Small intestine (tissue), 7 donors: ENCODE data around the gene RPRD1A. TPM values are rescaled to one million over a fixed set of nuclear protein-coding genes. Genes with fewer than 3 reads are reported as not detected.
"Not testable (repeated sequence)": the region's sequence is repeated elsewhere in the genome, so short reads cannot be mapped to it uniquely, and the experiment has no call there.

Experiments used
- DNase-seq, 2 donors: peaks; one replicate each; pipeline versions ENCODE4 v3.0.0 to v3.0.0-alpha.2; 2013
- FAIRE-seq: peaks from 2 replicates; lab custom pipeline; 2012; peaks lifted over from hg19 to GRCh38; lab: Jason Lieb, UNC
- H3K27ac ChIP-seq, 3 donors: one replicate each; pipeline ENCODE4 v1.5.1; 2013; ENCODE audit warnings: low read length in 2 of 3, mild to moderate bottlenecking in 2 of 3, control low read depth in 1 of 3, inconsistent platforms in 1 of 3, low read depth in 1 of 3, moderate library complexity in 1 of 3
- H3K27me3 ChIP-seq, 3 donors: one replicate each; pipeline ENCODE4 v1.6.1; 2013; ENCODE audit warnings: low read length in 3 of 3, inconsistent platforms in 1 of 3; ENCODE audit not compliant: control insufficient read depth in 3 of 3, insufficient read depth in 3 of 3
- H3K36me3 ChIP-seq, 3 donors: one replicate each; pipeline ENCODE4 v1.6.1; 2013; ENCODE audit warnings: low read length in 3 of 3, inconsistent platforms in 1 of 3, low read depth in 1 of 3, mild to moderate bottlenecking in 1 of 3, moderate library complexity in 1 of 3; ENCODE audit not compliant: control insufficient read depth in 3 of 3, insufficient read depth in 2 of 3
- H3K4me1 ChIP-seq, 3 donors: one replicate each; pipeline ENCODE4 v1.6.1; 2013; ENCODE audit warnings: low read length in 2 of 3, inconsistent platforms in 1 of 3, low read depth in 1 of 3, mild to moderate bottlenecking in 1 of 3, moderate library complexity in 1 of 3; ENCODE audit not compliant: control insufficient read depth in 3 of 3, insufficient read depth in 2 of 3
- H3K4me3 ChIP-seq, 3 donors: one replicate each; pipeline ENCODE4 v1.5.1; 2013; ENCODE audit warnings: low read length in 3 of 3, control low read depth in 1 of 3, inconsistent platforms in 1 of 3, low read depth in 1 of 3, mild to moderate bottlenecking in 1 of 3, moderate library complexity in 1 of 3
- H3K9me3 ChIP-seq, 2 donors: one replicate each; pipeline ENCODE4 v1.6.1; 2013; ENCODE audit warnings: low read depth in 1 of 2, low read length in 1 of 2; ENCODE audit not compliant: control insufficient read depth in 2 of 2, insufficient read depth in 1 of 2
- WGBS, 3 donors: extraction: QIAGEN DNeasy Blood & Tissue Kit; methylation state at CpG; one replicate each; pipeline ENCODE4 v1.1.7; 2013; 5-methylcytosine and 5-hydroxymethylcytosine counted together
- polyA plus RNA-seq, 4 donors: library from polyadenylated mRNA; stranded (reverse) in 3 of 4; unstranded in 1 of 4; fragments of 200-250 nt in 3 of 4; fragments of 120-200 nt in 1 of 4; gene quantifications; one replicate each; pipeline versions ENCODE4 v1.2.1 to v1.2.3, GENCODE V29; 2013
- donor health status: healthy with polysubstance abuse.
- donor health status: control.
- donor health status: control.
- donor health status: Bipolar disorder and iron deficiency.
- donor health status: healthy.

RPRD1A gene
- polyA plus RNA-seq, 4 donors, result 11.1 to 49.8 (median 19.4) TPM

GRCh38 chr18:35972197-35973000, 95.0 kb downstream of the RPRD1A start, which contains the start of gene RMP24:
TSS of gene RMP24 (plus strand) at chr18:35972679.
- Histone ChIP-seq H3K27me3 (no peaks in the 10 kb centered on the region), H3K36me3 (peaks cover 0 to 9% (median 4%) of the 10 kb centered on the region in 3 donors), H3K27ac (peak within 1 kb of the TSS; percentile 75 to 94 (median 85)), H3K4me1 (peaks cover 3 to 9% (median 4%) of the 10 kb centered on the region in 3 donors), H3K4me3 (peak within 1 kb of the TSS; percentile 68 to 90 (median 69)), H3K9me3 (peaks cover 0 to 2% of the 10 kb centered on the region in 2 donors)
- no peak for FAIRE-seq
- DNase-seq, result peak; percentile 98 to 99
- 0% methylated on average over 63 to 73 of the region's 73 CpGs for WGBS, 3 donors

DNA sequence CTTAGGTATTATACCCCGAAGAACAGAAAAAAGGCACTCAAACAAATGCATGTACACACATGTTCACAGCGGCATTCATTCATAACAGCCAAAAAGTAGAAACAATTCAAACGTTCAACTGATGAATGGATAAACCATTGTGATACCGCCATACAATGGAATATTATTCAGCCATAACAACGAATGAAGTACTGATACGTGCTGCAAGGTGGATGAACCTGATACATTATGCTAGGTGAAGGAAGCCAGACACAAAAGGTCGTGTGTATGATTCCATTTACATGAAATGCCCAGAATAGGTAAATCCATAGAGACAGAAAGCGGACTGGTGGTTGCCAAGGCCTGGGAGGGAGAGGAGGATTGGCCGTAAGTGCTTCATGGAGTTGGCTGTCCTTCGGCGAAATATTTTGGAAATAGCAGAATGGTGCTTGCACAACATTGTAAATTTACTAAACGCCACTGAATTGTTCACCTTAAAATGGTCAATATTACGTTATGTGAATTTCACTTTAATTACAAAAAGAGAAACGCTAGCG, 95.6 kb downstream of the RPRD1A start:
- peak overlapping the region; percentile 17 to 90 (median 68) for H3K4me3 ChIP-seq
- WGBS, 3 donors, result 25 to 32% (median 25%) methylated on average over 15 of the region's 15 CpGs
- H3K27ac ChIP-seq, result peak overlapping the region; percentile 75 to 94 (median 85)
- H3K36me3 ChIP-seq, result peaks cover 0 to 3% (median 2%) of the 10 kb centered on the region in 3 donors
- peaks cover 0 to 6% of the 10 kb centered on the region in 2 donors for H3K9me3 ChIP-seq
- FAIRE-seq (no peak), DNase-seq (no peak)
- H3K27me3 ChIP-seq, result no peaks in the 10 kb centered on the region
- H3K4me1 ChIP-seq, result peaks cover 3 to 9% (median 4%) of the 10 kb centered on the region in 3 donors

DNA sequence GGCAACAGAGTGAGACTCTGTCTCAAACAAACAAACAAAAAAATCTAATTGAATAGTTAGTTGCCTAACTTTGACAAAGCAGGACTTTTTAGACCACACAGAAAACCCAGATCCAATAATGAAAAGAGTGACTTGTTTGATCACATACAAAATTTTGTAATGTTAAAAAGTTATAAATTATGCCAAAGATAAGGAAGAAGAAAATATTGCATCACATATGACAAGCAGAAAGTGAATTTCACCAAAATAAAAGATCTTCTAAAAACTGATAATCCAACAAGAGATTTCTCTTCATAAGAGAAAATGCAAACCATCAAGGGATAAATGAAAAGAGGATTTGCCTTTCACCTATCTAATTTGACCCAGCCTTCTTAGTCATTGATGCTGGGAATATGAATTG, 97.7 kb downstream of the RPRD1A start:
- no peak overlapping the region for H3K27ac ChIP-seq
- peaks cover 3 to 9% (median 4%) of the 10 kb centered on the region in 3 donors for H3K4me1 ChIP-seq
- H3K4me3 ChIP-seq, result no peak overlapping the region
- H3K36me3 ChIP-seq, result no peaks in the 10 kb centered on the region
- DNase-seq (no peak), FAIRE-seq (no peak)
- no peaks in the 10 kb centered on the region for H3K27me3 ChIP-seq
- H3K9me3 ChIP-seq, result peaks cover 0 to 6% of the 10 kb centered on the region in 2 donors

DNA sequence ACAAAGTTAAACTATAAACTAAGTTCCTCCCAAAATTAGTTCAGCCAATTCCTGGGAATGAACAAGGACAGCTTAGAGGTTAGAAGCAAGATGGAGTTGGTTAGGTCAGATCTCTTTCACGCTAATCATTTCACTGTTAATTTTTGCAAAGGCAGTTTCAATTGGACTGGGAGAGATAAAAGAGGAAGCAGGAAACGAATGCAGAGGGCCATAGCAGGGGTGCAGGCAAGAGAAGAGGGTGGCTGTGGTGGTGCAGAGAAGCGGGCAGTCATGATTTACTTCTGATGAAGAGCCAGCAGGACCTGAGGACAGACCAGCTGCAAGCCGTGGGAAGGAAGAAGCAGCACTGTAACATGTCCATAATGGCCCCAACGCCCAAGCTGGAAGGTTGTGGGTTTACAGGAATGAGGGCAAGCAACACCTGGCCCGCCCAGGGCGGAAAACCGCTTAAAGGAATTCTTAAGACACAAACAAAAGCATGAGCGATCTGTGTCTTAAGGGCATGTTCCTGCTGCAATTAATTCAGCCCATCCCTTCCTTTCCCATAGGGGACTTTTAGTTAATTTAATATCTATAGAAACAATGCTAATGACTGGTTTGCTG, 99.0 kb downstream of the RPRD1A start:
- FAIRE-seq (no peak), DNase-seq (no peak)
- H3K36me3 ChIP-seq, result no peaks in the 10 kb centered on the region
- peaks cover under 1 to 2% (median under 1%) of the 10 kb centered on the region in 3 donors for H3K4me1 ChIP-seq
- 77 to 80% (median 79%) methylated on average over 9 of the region's 9 CpGs for WGBS, 3 donors
- H3K9me3 ChIP-seq, result peaks cover 0 to 6% of the 10 kb centered on the region in 2 donors
- no peak overlapping the region for H3K27ac ChIP-seq
- no peaks in the 10 kb centered on the region for H3K27me3 ChIP-seq
- H3K4me3 ChIP-seq, result no peak overlapping the region

DNA sequence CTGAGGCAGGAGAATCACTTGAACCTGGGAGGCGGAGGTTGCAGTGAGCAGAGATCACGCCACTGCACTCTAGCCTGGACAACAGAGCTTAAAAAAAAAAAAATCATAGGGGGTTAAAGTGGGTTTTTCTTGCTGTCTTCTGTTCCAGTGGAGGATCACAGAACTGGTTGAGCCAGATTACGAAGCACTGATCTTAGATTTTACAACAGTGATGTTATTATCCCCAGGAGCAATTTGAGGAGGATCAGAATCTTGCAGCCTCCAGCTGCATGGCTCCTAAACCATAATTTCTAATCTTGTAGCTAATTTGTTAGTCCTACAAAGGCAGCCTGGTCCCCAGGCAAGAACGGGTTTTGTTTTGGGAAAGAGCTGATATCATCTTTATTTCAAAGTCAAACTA, 99.5 kb downstream of the RPRD1A start:
- H3K4me3 ChIP-seq, DNase-seq, H3K9me3 ChIP-seq, H3K27me3 ChIP-seq, H3K36me3 ChIP-seq, FAIRE-seq, H3K4me1 ChIP-seq, H3K27ac ChIP-seq: not testable (repeated sequence)
- WGBS, 3 donors, result 57 to 75% (median 74%) methylated on average over 4 of the region's 4 CpGs

DNA sequence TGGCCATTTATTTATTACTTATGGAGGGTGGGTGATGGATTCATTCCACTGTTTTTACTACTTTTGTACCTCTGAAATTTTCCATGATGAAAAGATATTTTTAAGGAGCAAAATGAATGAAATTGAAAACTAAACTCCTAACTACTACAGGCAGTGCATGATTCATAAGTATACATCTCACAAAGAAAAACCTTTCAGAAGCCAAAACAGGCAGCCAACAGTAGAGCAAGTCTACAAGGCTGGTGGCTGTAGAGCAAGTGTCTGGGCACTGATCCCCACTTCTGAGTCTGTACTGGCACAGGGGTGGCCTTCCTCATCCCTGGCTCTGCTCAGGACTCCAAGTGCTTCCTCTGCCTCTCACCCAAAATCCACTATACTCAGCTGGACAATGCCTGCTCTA, 103.0 kb downstream of the RPRD1A start:
- Histone ChIP-seq H3K4me3 (no peak overlapping the region), H3K9me3 (peaks cover 0 to 6% of the 10 kb centered on the region in 2 donors), H3K27ac (no peak overlapping the region), H3K36me3 (no peaks in the 10 kb centered on the region), H3K4me1 (no peaks in the 10 kb centered on the region), H3K27me3 (no peaks in the 10 kb centered on the region)
- no peak for FAIRE-seq
- no peak for DNase-seq

DNA sequence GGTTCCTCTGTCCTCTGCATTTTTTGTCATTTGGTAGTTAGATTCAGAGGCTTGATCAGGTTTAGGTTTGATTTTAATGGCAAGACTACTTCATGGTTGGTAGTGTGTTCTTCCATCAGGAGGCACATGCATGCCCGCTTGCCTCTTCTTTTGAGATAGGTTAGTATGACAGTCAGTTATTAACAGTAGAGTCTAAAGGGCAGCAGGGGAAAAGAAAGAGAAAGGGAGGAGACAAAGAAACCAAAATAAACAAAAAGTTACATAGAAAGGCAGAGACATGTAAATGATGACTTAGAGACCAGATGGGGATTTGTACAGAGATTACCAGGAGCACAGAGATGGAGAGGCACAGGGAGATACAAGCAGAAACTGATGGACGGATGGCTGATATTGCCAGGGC, 105.0 kb downstream of the RPRD1A start:
- H3K36me3 ChIP-seq, result no peaks in the 10 kb centered on the region
- no peaks in the 10 kb centered on the region for H3K4me1 ChIP-seq
- 45 to 76% (median 45%) methylated on average over 2 of the region's 2 CpGs for WGBS, 3 donors
- peaks cover 0 to 3% of the 10 kb centered on the region in 2 donors for H3K9me3 ChIP-seq
- no peaks in the 10 kb centered on the region for H3K27me3 ChIP-seq
- DNase-seq, result no peak
- H3K4me3 ChIP-seq, result no peak overlapping the region
- FAIRE-seq, result no peak
- no peak overlapping the region for H3K27ac ChIP-seq

GRCh38 chr18:35956226-35956625, 111.1 kb downstream of the RPRD1A start:
- no peak overlapping the region for H3K4me3 ChIP-seq
- no peaks in the 10 kb centered on the region for H3K27me3 ChIP-seq
- no peaks in the 10 kb centered on the region for H3K36me3 ChIP-seq
- H3K9me3 ChIP-seq, result no peaks in the 10 kb centered on the region
- H3K4me1 ChIP-seq, result no peaks in the 10 kb centered on the region
- no peak for DNase-seq
- WGBS, 3 donors, result 80 to 90% (median 83%) methylated on average over 3 of the region's 3 CpGs
- H3K27ac ChIP-seq, result no peak overlapping the region
- FAIRE-seq, result no peak
